HS-27A (cell line): Measurements from ENCODE around the gene TRIM33.
"Not testable (repeated sequence)": the region's sequence is repeated elsewhere in the genome, so short reads cannot be mapped to it uniquely, and the experiment has no call there.

ENCODE experiments used
- DNase-seq: peaks from one replicate; pipeline ENCODE4 v3.0.0-alpha.2; 2012; ENCODE audit warnings: low read depth, missing footprints

TRIM33 gene

DNA sequence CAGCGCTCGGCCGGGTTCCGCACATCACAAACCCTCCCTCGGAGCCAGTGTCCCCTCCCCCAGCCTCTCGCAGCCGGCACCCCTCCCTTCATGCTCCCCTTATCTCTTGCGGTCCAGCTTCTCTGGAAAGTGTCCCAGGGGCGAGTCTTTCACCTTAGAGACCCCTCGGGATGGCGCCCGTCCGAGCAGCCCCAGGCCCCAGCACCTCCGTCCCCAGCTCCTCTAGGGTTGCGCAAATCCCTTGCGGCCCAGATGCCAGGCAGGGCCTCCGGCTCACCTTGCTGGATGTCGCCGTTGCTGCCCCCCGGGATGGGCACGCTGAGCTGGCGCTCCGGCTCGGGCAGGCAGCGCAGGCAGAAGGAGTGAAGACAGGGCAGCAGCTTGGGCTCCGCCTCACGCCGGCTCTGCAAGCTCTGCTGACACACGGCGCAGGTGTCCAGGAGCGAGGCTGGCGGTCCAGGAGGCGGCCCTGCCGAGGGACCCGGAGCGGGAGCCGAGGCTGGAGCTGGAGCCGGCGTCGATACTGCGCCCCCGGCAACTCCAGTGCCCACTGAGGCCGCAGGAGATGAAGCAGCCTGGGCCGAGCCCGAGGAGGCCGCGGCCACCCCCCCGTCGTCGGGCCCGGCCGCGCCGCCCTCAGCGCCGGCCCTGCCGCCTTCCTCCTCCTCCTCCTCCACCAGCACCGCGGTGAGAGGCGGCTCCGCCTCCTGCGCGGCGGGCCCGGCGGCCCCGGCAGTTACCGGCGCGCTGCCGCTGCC lies 550 bp downstream of the TRIM33 start:
- DNase-seq = no peak

DNA sequence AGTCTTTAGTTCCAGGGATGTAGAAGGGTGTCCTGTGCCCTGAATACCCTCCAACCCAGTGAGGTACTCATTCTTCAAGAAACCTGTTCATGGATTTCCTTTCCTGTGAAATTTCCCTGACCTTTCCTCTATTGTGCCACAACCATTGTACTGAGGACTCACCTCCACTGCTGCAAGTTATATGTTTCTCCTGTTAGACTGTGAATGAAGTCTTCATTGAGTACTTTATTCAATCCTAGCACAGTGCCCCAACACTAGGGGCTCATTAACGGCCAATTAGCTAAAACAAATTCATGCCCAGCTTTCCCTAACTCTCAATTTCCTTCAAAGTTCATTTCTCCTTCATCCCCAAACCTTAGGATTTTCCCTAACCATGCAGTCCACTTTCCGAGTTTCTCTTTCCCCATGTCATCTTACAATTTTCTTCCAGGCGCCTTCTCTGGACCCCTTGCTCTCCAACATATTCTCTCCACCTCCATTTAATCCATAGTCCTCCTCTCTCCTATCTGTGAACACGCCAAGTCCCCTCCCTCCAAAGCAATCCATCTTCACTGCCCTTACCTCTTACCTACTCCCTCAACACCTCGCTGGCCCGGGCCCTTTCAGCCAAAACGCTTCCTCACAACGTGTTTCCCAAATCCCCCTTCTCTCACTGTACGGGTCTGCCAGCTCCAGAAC lies 1.3 kb downstream of the TRIM33 start:
- no peak for DNase-seq

DNA sequence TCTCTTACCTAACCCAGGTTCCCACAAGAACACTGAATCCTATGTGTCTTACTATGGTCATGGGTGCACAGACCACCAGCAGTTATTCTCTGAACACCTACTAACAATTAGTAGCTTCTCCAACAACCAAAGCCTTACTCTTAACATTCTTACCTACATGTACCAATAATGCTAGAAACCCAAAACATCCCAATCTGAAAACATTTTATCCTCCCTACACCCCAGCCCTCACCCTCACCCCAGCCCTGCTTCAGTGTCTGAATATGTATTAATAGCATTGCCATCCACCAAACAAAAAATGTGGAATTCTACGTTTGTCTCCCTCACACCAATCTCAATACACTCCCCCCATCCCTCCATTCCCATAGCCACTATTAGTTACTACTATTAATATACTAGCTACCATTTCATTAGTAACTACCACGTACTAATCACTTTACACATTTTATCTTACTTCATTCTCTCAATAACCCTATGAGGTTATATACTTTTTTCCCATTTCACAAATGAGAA lies 2.6 kb downstream of the TRIM33 start:
- DNase-seq = no peak

DNA sequence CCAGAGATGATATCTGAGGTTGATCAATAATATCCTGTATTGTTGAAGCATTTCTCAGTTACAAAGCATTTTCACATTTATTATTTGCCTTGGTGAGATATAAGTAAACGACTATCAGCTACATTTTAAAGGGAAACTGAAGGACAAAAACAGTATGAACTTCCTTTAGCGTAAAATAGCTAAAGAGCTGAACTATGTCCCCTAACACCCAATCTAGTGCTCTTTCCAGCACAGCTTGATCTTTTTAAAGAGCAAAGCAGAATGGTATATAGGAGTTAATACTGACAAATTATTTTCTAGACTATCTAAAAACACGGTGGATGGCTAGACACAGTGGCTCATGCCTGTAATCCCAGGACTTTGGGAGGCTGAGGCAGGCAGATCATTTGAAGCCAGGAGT lies 3.5 kb downstream of the TRIM33 start:
- no peak for DNase-seq

DNA sequence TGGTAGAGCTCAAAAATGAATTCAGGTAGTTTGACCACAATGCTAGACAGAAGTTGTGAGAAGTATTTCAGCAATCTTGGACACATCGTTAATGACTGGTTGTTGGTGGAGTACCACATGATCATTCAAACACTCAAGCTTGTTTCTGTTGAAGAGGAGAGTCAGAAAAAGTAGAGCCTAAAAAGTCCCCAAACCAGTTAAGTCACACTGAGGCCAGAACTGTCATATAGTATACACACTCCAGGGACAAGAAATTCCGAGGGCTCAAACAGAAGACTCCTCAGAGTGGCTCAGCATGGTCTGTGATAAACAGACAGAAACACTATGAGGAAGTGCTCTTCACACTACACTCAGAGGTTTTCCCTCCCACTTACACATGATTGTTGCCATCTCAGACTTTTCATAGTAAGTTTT lies 5.8 kb downstream of the TRIM33 start:
- DNase-seq = no peak

DNA sequence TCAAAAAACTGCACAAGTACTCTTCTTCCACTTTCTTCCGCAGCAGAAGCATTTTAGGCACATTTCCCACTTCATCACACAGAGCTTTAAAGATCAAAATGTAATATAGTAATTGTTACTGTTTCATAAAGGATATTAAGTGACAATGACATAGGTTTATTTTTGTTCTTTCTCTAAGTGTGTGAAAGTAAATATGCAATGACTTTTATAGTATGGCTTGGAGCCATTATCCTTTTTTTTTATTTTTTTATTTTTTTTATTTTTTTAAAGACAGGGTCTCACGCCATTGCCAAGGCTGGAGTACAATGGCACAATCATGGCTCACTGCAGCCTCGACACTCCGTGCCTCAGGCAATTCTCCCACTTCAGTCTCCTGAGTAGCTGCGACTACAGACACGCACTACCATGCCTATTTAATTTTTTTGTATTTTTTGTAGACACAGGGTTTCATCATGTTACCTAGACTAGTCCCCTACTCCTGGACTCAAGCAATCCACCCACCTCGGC lies 7.0 kb downstream of the TRIM33 start:
- no peak for DNase-seq

DNA sequence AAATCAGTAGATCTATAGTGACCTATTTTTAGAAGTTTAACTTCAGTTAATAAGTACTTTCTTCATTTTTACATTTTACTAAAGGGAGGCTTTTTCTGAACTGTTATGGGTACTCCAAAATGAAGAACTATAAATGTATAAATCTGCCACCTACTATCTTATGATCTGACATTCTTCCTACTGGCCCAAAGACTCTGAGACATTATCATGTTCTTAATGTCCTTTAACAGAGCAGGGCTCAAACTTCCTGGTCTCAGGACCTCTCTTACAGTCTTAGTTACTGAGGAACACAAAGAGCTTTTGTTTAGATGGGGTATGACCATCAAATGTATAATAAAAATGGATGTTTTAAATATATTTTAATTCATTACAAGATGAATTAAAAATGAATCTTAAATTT lies 8.9 kb downstream of the TRIM33 start:
- DNase-seq = no peak

DNA sequence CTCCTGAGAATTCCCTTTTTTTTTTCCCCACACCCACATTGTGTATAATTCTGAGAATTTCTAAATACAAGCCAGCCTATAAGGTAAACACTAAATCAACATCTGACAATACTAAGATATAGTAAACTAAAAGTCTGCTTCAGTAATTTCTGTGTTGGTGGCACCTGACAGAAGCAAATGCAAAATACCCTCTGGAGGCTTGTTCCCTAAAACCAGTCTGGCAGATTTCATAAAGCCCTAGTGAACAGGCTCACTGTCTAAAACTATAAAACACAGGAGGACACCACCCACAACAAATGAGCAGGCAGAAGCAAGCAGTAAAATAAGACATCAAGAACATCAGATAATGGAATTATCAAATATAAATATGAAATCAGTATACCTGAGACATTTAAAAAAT lies 11.5 kb downstream of the TRIM33 start:
- no peak for DNase-seq

DNA sequence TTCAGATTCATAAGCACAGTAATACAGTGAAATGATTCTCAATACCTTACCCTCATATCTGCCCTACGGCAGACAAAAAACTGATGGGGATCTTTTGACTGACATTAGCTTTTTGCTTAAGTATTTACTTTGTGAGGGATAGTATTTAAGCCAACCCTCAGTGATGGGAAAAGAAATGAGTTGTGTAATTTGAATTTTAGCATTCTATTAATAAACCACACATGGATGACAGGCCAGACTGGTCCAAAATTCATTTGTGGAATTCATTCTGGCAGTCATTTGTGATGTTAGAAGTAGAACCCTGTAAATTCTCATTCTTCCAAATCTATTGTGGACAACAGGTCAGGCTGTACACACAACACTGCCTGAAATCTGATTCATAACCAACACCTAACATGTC lies 14.9 kb downstream of the TRIM33 start:
- DNase-seq = no peak

DNA sequence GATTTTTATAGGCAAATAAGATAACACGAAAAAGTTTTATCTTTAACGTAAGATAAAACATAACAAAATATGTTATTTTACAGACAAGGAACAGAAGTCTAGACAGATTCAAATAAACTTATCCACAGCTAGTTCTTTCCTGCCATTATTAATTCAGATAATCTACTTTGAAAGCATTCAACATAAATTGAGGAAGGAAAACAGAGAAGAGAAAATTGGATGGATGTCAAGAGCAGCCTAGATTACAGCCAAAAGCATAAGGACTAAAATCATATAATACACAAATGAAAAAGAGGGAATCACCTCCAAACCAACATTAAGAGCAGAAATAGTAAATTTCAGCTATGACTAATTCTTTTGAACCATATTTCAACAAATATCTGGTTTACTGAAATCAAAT lies 15.5 kb downstream of the TRIM33 start:
- DNase-seq = no peak

DNA sequence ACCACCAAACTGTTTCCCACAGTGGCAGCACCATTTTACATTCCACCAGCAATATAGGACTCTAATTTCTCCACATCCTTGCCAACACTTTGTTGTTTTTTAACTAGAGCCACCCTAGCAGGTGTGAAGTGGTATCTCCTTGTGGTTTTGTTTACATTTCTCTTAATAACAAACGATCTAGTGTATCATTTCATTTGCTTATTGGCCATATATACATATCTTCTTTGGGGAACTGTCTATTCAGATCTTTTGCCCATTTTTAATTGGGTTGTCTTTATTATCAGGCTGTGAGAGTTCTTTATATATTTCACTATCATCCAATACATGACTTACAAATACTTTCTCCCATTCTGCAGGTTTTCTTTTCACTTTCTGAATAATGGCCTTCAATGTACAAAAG lies 18.0 kb downstream of the TRIM33 start:
- no peak for DNase-seq

DNA sequence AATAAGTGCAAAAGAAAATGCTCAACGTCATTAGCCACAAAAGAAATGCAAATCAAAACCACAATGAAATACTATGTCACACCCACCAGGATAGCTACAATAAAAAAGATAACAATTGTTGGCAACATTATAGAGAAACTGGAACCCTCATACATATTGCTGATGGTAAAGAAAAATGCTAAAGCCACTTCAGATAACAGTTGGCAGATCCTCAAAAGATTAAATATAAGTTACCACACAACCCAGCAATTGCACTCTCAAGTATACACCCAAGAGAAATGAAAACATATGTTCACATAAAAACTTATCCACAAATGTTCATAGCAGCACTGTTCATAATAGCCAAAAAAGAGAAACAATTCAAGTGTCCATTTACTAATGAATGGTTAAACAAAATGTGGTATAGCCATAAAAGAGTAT lies 20.7 kb downstream of the TRIM33 start:
- DNase-seq = no peak

DNA sequence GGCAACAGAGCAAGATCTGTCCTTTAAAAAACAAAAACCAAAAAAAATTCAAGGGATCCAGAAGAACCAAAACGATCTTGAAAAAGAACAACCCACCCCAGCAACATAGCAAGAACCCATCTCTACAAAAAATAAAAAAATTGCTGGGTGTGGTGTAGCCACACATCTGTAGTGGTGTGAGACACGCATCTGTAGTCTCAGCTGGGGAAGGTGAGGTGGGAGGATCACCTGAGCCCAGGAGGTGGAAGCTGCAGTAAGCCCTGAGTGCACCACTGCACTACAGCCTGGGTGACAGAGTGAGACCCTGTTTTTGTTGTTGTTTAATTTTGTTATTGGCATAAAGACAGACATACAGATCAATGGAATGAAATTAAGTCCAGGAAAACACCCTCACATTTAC lies 22.3 kb downstream of the TRIM33 start:
- DNase-seq = no peak

DNA sequence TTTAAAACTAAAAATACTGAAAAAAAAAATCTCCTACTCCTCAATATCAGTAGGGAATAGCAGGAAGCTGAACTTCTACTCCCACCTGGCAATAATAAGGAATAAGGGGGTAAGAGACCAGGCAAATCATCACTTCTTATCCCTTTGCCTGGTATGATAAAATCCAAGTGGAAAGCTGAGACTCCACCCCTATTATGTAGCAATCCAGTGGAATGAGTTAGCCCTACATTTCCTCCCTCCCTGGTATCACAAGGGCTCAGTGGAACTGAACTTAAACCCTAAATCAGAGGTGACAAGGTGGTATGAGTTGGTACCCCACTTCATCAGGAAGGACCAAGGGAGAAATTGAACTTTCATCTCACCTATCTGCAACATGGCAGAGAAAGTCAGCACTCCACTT lies 25.7 kb downstream of the TRIM33 start:
- no peak for DNase-seq

DNA sequence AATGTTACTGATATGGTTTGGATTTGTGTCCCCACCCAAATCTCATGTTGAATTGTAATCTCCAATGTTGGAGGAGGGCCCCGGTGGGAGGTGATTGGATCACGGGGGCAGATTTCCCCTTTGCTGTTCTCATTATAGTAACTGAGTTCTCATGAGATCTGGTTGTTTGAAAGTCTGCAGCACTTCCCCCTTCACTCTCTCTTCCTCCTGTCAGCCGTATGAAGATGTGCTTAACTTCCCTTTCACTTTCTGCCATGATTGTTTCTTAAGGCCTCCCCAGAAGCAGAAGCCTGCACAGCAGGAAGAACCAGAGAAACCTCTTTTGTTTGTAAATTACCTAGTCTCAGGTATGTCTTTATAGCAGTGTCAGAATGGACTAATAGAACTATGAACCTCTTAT lies 28.4 kb downstream of the TRIM33 start:
- no peak for DNase-seq

DNA sequence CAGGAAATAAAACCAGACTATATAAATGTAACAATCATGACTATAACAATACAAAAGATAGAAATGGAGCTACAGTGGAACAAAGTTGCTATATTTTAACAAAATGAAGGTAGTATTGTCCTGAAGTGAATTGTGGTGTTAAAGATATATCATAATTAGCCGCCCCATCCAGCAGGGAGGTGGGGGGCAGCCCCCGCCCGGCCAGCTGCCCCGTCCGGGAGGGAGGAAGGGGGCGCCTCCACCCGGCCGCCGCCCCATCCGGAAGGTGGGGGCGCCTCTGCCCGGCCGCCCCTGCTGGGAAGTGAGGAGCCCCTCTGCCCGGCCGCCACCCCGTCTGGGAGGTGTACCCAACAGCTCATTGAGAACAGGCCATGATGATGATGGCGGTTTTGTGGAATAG lies 31.4 kb downstream of the TRIM33 start:
- DNase-seq = not testable (repeated sequence)

DNA sequence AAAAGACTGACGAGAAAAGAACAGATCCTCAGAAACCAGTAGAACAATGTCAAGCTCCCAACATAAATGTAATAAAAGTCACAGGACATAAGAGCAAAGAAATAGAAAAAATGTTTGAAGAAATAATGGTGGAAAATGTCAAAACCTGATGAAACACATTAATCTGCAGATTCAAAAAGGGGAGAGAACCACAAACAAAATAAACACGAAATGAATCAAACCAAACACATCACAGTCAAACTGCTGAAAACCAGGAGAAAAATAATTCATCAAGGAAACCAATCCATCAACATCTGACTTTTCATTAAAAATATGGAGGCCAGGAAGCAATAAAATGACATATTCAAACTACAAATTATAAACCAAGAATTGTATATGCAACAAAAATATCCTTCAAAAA lies 31.9 kb downstream of the TRIM33 start:
- no peak for DNase-seq

DNA sequence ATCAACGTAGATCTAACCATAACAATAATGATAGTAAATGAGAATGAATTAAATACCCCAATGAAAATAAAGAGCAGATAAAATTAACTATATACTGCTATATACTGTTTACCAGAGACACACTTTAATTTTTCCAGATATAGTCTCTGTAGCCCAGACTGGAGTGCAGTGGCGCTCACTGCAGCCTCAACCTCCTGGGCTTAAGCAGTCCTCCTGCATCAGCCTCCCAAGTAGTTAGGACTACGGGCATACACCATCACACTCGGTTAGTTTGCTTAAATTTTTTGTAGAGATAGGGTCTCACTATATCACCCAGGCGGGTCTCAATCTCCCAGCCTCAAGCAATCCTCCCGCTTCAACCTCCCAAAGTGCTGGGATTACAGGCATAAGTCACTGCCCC lies 37.2 kb downstream of the TRIM33 start:
- no peak for DNase-seq

DNA sequence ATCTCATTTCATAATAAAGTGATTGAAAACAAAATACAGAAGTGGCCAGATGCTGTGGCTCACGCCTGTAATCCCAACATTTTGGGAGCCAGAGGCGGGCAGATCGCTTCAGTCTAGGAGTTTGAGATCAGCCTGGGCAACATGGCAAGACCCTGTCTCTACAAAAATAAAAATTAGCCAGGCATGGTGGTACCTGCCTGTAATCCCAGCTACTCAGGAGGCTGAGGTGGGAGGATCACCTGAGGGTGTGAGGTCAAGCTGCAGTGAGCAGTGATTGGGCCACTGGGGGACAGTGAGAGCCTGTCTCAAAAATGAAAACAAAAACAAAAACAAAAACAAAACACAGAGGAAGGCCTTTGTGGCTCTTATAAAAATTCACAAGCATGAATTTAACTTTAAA lies 38.6 kb downstream of the TRIM33 start:
- no peak for DNase-seq

DNA sequence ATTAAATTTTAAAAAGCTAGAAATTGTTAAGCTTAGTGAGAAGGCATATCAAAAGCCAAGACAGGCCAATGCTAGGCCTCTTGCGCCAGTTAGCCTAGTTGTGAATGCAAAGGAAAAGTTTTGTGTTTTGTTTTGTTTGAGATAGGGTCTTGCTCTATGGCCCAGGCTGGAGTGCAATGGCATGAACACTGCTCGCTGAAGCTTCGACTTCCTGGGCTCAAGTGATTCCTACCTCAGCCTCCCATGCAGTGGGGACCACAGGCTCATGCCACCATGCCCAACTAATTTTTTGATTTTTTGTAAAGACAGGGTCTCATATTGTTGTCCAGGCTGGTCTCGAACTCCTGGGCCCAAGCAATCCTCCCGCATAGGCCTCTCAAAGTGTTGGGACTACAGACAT lies 40.3 kb downstream of the TRIM33 start:
- DNase-seq = no peak

DNA sequence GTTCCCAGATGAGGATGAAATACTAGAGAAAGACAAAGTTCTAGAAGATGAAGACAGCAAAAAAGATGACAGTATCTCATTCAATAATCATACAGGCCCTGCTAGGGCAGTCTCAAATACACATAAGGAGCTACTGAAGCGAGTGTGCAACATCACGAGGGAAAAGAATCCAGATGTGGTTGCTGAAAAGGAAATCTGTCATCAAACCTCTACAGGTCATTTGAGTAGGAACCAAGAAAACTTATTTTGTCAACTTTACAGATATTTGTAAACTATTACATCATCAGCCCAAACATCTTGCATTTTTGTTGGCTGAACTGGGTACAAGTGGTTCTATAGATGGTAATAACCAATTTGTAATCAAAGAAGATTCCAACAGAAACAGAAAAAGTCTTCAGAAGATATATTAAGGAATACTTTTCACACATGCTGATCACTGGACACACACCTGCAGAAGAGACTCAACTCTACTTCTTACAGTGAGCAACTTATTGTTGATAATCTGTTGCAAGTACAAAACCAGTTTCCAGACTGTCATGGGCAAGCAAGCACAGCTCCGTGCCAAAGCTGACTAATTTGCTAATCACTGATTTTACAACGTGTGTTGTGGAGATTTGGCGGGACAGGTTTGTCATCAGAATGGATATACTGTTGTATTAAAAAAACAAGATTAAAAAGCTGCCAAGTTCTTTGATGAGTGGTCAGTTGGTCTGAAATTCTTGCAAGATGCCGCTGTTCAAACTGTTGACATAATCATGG lies 42.1 kb downstream of the TRIM33 start:
- no peak for DNase-seq

DNA sequence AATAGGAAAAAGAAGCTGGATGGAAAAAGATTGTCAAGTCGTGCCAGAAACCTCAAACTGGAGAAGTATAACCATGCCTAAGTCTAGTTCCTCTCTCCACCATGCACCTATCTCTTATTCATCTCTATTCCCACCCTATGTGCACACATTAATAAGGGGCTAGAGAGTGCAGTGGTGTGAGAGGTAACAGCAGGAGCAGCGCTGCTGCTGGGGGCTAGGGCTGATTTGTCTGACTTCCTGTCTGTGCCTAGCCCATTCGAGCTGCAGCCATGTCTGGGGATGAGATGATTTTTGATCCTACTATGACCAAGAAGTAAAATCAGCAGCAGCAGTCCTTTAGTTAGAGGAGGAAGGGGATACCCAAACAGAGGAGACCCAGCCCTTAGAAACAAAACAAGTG lies 43.0 kb downstream of the TRIM33 start:
- no peak for DNase-seq

DNA sequence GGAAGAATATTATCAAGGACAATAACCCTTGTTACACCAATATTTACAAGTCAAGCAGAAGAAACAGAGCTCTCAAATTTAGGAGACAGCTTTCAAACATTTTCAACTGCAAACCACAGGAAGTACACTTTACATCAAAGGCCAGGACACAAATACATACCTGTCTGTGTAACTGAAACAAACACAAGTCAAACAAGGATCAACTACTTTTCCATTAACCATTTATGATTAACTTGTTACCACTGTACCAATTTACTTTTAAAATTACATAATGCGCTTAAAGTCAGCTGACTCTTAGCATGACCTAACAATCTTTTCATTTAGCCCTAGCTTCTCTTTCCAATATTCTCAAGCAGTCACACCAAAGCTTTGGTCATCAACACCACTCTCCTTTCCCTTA lies 43.5 kb downstream of the TRIM33 start:
- no peak for DNase-seq
